ENCODE data around the gene GMNC. TPM values are rescaled to one million over a fixed set of nuclear protein-coding genes. Genes with fewer than 3 reads are reported as not detected.

GMNC gene
- polyA plus RNA-seq, 1 donor (not counting 4 experiments of a cell fraction or from before 2014, with no cell fraction given), result not detected

DNA sequence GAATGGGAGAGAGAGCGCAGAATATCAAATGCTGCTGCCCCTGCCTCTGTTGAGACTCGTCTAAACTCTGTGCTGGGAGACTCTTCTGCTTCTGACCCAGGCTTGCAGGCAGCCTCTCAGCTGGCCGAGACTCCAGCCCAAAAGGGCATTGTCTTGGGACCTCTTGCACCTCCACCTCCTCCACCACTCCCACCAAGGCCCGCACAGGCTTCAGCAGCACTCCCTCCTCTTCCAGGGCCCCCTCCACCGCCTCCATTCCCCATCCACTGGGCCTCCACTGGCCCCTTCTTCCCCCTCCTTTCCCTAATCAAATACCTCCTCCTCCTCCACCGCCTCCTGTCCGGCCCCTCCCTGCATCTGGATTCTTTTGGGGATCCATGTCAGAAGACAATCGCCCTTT, 31.3 kb downstream of the GMNC start:
- no peak overlapping the region for H2AFZ ChIP-seq (ENCODE audit: control insufficient read depth, low read length)
- DNase-seq (ENCODE audit: low read depth, low spot score), result no peak
- TF ChIP-seq EZH2 (IDR thresholded peaks at IDR 0.05; ENCODE audit: low read length), result no peak
- TF ChIP-seq, protein P1, sequence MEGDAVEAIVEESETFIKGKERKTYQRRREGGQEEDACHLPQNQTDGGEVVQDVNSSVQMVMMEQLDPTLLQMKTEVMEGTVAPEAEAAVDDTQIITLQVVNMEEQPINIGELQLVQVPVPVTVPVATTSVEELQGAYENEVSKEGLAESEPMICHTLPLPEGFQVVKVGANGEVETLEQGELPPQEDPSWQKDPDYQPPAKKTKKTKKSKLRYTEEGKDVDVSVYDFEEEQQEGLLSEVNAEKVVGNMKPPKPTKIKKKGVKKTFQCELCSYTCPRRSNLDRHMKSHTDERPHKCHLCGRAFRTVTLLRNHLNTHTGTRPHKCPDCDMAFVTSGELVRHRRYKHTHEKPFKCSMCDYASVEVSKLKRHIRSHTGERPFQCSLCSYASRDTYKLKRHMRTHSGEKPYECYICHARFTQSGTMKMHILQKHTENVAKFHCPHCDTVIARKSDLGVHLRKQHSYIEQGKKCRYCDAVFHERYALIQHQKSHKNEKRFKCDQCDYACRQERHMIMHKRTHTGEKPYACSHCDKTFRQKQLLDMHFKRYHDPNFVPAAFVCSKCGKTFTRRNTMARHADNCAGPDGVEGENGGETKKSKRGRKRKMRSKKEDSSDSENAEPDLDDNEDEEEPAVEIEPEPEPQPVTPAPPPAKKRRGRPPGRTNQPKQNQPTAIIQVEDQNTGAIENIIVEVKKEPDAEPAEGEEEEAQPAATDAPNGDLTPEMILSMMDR (optimal IDR thresholded peaks at IDR 0.05 in 1 of 3, IDR thresholded peaks at IDR 0.05 in 1 of 3, conservative IDR thresholded peaks at IDR 0.05 in 1 of 3; ENCODE audit: extremely low read depth in 1 of 3, insufficient read depth in 2 of 3, low read length in 3 of 3), result no peak
- no peaks in the 10 kb centered on the region for H3K4me1 ChIP-seq (ENCODE audit: control insufficient read depth, extremely low read depth, insufficient read depth, low read length)
- H3K9ac ChIP-seq (ENCODE audit: control insufficient read depth, extremely low read depth, insufficient read depth, low read length), result no peak overlapping the region
- no peaks in the 10 kb centered on the region for H3K79me2 ChIP-seq (ENCODE audit: control insufficient read depth, insufficient read depth, low read length)
- H4K20me1 ChIP-seq (ENCODE audit: control insufficient read depth, extremely low read depth, insufficient read depth, low read length), result no peaks in the 10 kb centered on the region
- dilution Hi-C loops (cut with MboI; ENCODE audit: extremely low pct_ligation_motif_present, low sequenced_read_pairs), result no loop called here
- no peak overlapping the region for H3K4me2 ChIP-seq (ENCODE audit: control insufficient read depth, extremely low read depth, insufficient read depth, low read depth, low read length)
- H3K4me3 ChIP-seq (ENCODE audit: control insufficient read depth in 2 of 3, extremely low read depth in 1 of 3, insufficient read depth in 2 of 3, low read depth in 1 of 3, low read length in 3 of 3), result no peak overlapping the region
- no peak for FAIRE-seq
- no peak overlapping the region for H3K27ac ChIP-seq (ENCODE audit: control insufficient read depth, insufficient read depth, low read length)
- no peaks in the 10 kb centered on the region for H3K9me1 ChIP-seq (ENCODE audit: control insufficient read depth, extremely low read depth, insufficient read depth, low read length)
- H3K9me3 ChIP-seq (ENCODE audit: control insufficient read depth, low read depth, low read length), result no peaks in the 10 kb centered on the region
- H3K36me3 ChIP-seq (ENCODE audit: control insufficient read depth in 2 of 2, extremely low read depth in 1 of 2, insufficient read depth in 2 of 2, low read length in 2 of 2), result no peaks in the 10 kb centered on the region
- H3K27me3 ChIP-seq (ENCODE audit: control insufficient read depth, extremely low read depth, insufficient read depth, low read length), result no peaks in the 10 kb centered on the region

DNA sequence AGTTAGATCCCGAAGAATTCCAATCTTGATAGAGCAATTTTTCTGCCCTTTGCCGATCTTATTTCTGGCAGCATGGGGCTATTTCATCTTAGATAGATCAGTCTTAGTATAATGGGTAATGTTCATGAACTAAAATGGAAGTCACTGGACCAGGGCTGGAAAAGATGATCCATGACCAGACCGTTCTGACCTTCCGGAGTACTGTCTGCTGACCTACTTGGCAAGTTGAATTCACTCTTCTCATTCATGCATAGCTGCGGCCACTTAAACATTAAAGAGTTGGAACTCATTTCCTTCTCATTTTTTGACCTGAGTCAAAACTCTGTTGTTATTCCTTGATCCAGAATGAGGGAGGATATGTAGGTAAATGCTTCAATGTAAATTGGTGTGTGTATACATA, 32.5 kb downstream of the GMNC start:
- Histone ChIP-seq H3K4me3 (ENCODE audit: control insufficient read depth in 2 of 3, extremely low read depth in 1 of 3, insufficient read depth in 2 of 3, low read depth in 1 of 3, low read length in 3 of 3) (no peak overlapping the region), H3K4me2 (ENCODE audit: control insufficient read depth, extremely low read depth, insufficient read depth, low read depth, low read length) (no peak overlapping the region), H3K27ac (ENCODE audit: control insufficient read depth, insufficient read depth, low read length) (no peak overlapping the region), H3K4me1 (ENCODE audit: control insufficient read depth, extremely low read depth, insufficient read depth, low read length) (no peaks in the 10 kb centered on the region), H3K9me1 (ENCODE audit: control insufficient read depth, extremely low read depth, insufficient read depth, low read length) (no peaks in the 10 kb centered on the region), H4K20me1 (ENCODE audit: control insufficient read depth, extremely low read depth, insufficient read depth, low read length) (no peaks in the 10 kb centered on the region), H2AFZ (ENCODE audit: control insufficient read depth, low read length) (no peak overlapping the region), H3K9ac (ENCODE audit: control insufficient read depth, extremely low read depth, insufficient read depth, low read length) (no peak overlapping the region), H3K36me3 (ENCODE audit: control insufficient read depth in 2 of 2, extremely low read depth in 1 of 2, insufficient read depth in 2 of 2, low read length in 2 of 2) (no peaks in the 10 kb centered on the region), H3K79me2 (ENCODE audit: control insufficient read depth, insufficient read depth, low read length) (no peaks in the 10 kb centered on the region), H3K27me3 (ENCODE audit: control insufficient read depth, extremely low read depth, insufficient read depth, low read length) (no peaks in the 10 kb centered on the region), H3K9me3 (ENCODE audit: control insufficient read depth, low read depth, low read length) (no peaks in the 10 kb centered on the region)
- DNase-seq (ENCODE audit: low read depth, low spot score) (no peak), FAIRE-seq (no peak)
- dilution Hi-C loops (cut with MboI; ENCODE audit: extremely low pct_ligation_motif_present, low sequenced_read_pairs), result no loop called here
- TF ChIP-seq, protein P1 (optimal IDR thresholded peaks at IDR 0.05 in 1 of 3, IDR thresholded peaks at IDR 0.05 in 1 of 3, conservative IDR thresholded peaks at IDR 0.05 in 1 of 3; ENCODE audit: extremely low read depth in 1 of 3, insufficient read depth in 2 of 3, low read length in 3 of 3), result no peak
- TF ChIP-seq EZH2 (IDR thresholded peaks at IDR 0.05; ENCODE audit: low read length), result no peak
